AG09319 (cell line): ENCODE results near the gene TSSC4.

Experiments used
- DNase-seq: peaks from one replicate; pipeline ENCODE4 v3.0.0-alpha.2; 2010; ENCODE audit warnings: low read depth; ENCODE audit errors: extremely low read depth
- CTCF ChIP-seq: IDR thresholded peaks from 2 replicates; pipeline ENCODE4 v1.5.1; 2011; ENCODE audit warnings: low read depth, mild to moderate bottlenecking, inconsistent platforms, low read length, moderate library complexity

The TSSC4 gene

GRCh38 chr11:2450321-2451041 is 49.9 kb downstream of the TSSC4 start:
- no peak for DNase-seq
- no peak for TF ChIP-seq CTCF

- no peak for TF ChIP-seq CTCF
- no peak for DNase-seq
These were observed 50.8 kb downstream of the TSSC4 start for GRCh38 chr11:2451336-2451735.

DNA sequence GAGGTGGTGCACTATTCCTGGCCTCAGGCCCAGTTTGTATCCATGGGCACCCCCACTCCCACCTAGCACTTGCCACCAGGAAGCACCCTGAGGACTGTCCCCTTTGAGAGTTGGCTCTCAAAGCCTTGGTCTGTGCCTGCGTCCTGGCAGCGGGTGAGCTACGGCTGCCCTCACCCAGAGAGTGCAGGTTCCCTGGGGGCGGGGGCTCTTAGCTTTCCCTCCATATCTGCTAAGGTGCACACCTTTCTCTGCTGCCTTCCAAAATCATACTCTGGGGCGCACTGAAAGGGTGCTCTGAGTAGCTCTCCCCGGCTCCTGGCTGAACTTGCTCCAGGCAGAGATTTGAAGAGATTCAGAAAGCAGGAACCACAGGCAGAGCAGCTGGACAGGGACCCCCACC is 51.4 kb downstream of the TSSC4 start:
- no peak for TF ChIP-seq CTCF
- DNase-seq: no peak

DNA sequence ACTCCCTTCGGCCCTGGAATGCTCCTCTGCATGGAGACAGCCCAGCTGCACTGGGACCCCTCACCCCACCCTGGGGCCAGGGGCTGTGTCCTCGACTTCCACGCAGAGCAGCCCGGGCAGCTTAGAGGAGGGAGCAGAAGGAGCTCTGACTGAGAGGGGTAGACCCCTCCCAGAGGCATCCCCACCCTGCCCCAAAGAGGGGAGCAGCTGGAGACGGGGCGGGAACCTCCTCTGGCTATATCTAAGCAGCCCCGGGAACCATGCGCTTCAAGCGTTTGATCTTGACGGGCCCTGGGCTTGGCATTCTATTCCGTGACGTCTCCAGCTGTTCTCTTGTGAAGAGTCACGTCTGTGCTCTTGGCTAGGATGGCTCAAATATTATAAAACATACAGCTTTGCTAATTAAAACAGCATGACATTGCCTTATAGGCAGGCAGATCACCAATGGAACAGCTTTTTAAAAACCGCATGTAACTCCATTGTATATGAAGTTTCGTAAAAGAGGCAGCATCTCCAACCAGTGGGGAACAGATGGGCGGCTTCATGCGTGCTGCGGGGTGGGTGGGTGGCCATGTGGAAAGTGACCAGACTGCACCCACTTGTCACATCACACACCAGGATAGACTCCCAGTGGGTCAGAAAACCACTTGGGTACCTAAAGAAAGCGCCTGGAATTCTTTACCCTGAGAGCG is 51.9 kb downstream of the TSSC4 start:
- no peak for DNase-seq
- TF ChIP-seq CTCF: no peak

GRCh38 chr11:2453436-2453835 is 52.9 kb downstream of the TSSC4 start:
- no peak for TF ChIP-seq CTCF

More at GRCh38 chr11:2453436-2453835, 52.9 kb downstream of the TSSC4 start:
- no peak for DNase-seq
